ENCODE measurements around the gene APOBEC3F.

Gene APOBEC3F

DNA sequence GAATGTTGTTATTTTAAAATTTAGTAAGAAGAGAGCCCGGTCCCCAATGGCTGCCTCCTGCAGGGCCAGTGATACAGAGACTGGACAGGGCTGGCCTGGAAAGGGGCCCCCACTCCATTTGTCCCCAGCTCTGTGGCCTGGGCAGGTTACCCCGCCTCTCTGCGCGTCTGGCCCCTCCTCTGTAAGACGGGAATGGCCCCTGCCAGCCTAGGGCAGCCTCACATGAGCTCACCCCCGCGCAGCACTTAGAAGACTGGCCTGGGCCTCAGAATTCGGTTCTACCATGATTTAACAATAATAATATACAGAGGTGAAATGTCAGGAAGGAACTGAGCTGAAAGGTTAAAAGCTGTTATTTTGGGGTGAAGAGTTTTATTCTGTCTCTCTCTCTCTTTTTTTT is 37.7 kb downstream of the APOBEC3F start:
- TF ChIP-seq GATA3 (IDR thresholded peaks at IDR 0.05; ENCODE audit: low read depth, low read length) (no peak), GATA2 (IDR thresholded peaks at IDR 0.05; ENCODE audit: low read depth, low read length) (no peak)

DNA sequence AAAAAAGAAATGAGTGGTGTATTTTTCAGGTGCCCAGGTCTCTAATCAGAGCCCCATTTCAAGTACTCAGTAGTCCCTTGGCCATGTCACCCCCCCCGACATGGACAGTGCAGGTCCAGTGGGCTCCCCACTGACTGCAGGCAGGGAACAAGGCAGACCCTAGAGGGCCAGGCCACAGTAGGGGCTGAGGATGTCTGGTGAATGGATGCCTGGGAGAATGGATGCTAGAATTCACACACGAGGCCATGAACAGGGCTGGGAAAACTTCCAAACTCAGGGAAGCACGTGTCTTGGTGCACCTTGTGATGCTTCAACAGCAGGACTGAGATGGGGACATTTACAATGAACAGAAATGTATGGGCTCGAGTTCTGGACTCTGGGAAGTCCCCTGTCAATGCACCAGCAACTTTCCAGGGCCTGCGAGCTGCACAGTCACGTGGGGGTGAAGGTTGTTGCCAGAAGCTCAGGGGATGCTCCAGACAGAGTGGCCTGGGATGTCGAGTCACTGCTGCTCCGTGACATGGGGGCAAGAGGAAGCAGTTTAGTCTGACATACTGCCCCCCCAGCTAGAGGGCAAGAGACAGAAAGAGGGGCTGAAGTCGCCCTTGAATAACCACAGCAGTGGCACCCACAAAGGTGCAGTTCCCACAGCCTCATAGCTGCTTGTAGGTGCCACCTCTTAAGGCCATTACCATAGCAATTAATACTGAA is 39.5 kb downstream of the APOBEC3F start:
- no peak for TF ChIP-seq GATA2 (IDR thresholded peaks at IDR 0.05; ENCODE audit: low read depth, low read length)
- TF ChIP-seq GATA3 (IDR thresholded peaks at IDR 0.05; ENCODE audit: low read depth, low read length), result no peak

DNA sequence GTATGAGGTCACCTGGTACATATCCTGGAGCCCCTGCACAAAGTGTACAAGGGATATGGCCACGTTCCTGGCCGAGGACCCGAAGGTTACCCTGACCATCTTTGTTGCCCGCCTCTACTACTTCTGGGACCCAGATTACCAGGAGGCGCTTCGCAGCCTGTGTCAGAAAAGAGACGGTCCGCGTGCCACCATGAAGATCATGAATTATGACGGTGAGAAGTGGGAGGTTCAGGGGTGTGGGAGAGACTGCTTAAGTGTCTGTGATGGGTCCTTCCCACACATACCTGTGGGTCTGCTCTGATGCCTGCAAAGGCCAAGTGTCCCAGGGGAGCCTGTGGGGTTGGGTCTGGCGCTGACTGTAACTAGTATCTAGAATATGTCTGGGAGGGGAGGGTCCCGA is 40.4 kb downstream of the APOBEC3F start:
- no peak for TF ChIP-seq GATA3 (IDR thresholded peaks at IDR 0.05; ENCODE audit: low read depth, low read length)
- TF ChIP-seq GATA2 (IDR thresholded peaks at IDR 0.05; ENCODE audit: low read depth, low read length), result no peak

DNA sequence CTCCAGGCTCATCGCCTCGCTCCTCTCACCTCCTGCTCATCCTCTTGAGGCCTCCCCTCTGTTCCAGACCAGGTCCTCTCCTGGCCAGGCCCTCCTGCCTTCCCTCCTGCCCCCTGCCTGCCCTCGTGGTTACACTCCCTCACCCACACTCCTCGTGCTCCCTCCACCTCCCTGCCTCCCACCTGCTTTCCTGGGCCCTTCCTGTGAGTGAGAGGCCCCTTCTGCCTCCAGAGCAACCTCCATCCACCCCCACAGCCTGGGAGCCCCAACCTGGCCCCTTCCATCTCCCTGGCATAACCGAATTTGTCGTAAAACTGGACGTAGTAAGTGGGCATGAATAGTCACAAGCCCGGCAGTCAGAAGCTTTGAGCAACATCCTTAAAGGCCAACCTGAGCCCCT is 40.9 kb downstream of the APOBEC3F start:
- no peak for TF ChIP-seq GATA3 (IDR thresholded peaks at IDR 0.05; ENCODE audit: low read depth, low read length)
- TF ChIP-seq GATA2 (IDR thresholded peaks at IDR 0.05; ENCODE audit: low read depth, low read length), result no peak

DNA sequence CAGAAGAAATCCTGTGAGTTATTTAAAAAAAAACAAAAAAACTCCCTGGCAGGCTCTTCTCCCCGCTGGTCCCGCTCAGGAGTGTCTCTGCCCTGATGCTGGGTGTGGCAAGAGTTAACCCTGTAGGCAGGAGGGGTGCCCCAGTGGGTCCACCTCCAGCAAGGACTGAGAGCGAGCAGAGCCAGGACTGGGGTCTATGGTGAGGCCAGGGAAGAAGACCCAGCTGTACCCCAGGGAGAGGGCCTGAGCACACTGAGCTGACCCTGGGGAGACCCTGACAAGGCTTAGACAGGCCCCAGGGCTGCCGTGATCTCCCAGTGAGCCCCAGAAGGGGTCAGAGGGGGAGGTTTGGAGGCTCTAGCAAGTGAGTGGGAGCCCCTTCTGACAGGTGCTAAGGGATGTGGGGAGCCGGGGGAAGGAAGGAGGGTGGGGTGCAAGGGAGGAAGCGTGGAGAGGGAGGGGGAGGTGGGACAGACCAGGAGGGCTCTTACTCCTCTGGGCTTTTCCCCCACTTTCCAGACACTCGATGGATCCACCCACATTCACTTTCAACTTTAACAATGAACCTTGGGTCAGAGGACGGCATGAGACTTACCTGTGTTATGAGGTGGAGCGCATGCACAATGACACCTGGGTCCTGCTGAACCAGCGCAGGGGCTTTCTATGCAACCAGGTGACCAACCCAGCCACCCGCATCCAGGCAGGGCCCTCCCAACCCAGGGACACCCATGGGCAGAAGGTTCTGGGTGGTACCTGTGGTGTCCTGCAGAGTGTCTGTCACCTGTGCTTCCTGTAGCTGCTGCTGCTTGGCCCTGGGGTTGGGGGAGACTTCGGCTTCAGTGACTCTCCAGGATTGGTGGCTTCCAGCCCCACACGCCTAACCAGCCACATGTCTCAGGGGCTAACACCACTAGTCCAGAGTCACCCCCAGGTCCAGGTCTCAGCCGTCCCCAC is 42.8 kb downstream of the APOBEC3F start:
- TF ChIP-seq GATA3 (IDR thresholded peaks at IDR 0.05; ENCODE audit: low read depth, low read length) (no peak), GATA2 (IDR thresholded peaks at IDR 0.05; ENCODE audit: low read depth, low read length) (no peak)

DNA sequence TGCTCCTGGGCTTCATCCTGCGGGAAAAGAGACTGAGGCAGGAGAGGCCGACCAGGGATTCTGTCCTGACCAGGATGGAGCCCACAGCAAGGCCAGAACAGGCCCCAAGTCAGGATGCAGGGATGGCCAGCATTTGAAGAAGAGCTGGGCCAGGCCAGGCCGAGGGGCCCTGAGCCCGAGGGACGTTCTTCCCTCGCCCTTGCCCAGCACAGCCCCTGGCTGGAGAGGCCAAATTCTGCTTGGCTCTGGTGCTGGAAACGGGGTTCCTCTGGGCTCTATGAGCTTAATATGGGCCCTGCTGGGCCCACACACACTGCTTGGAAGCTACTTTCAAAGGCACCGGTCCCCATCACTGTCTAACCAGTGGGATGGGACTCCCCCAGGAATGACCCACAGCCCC is 44.0 kb downstream of the APOBEC3F start:
- no peak for TF ChIP-seq GATA2 (IDR thresholded peaks at IDR 0.05; ENCODE audit: low read depth, low read length)
- TF ChIP-seq GATA3 (IDR thresholded peaks at IDR 0.05; ENCODE audit: low read depth, low read length), result no peak

DNA sequence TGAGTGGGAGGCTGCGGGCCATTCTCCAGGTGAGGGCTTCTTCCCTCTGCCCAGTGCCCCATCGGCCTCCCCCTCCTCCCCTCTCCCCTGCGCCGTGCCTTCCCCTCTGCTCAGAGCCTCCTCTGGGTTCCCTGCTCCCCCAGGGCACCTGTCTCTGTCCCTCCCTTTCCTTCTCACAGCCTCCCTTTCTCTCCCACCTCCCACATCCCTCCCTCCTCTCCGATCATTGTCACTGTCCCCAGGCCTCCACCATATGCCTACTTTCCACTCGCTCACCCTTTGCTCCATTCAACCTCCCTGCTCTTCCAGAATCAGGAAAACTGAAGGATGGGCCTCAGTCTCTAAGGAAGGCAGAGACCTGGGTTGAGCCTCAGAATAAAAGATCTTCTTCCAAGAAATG is 46.4 kb downstream of the APOBEC3F start:
- TF ChIP-seq GATA2 (IDR thresholded peaks at IDR 0.05; ENCODE audit: low read depth, low read length), result no peak
- no peak for TF ChIP-seq GATA3 (IDR thresholded peaks at IDR 0.05; ENCODE audit: low read depth, low read length)

DNA sequence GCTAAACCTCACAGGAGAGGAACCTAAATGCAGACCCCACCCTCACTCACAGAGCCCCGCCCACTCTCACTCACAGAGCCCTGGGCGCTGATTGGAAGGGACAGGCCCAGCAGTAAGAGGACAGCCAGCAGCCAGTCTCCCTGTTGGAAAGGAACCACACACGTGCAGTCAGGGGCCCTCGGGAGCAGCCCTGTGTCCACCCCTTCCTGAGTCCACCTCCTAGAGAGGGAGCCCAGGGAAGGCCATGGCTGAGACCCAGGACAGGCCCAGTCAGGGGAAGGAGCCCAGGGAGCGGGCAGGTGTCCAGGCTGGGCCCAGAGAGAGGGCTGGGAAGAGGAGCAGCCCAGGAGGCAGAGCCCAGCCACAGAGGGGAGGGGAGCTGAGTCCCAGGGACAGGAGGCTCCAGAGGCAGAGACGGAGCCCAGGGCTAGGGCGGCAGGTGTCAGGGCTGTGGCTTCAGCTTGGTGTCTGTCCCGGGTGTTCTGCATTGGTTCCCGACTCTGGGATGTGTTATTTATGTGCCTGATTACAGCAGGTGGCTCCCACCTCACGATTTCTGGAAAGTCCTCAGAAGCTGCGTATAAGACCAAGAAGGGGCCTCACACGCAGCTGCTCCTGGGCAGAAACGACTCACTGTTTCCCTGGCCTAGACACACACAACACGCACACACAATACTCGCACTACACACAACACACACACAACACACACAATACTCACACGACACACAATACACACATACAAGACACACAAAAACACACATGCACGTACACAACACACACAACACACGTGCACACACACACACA is 47.4 kb downstream of the APOBEC3F start:
- TF ChIP-seq GATA2 (IDR thresholded peaks at IDR 0.05; ENCODE audit: low read depth, low read length) (no peak), GATA3 (IDR thresholded peaks at IDR 0.05; ENCODE audit: low read depth, low read length) (no peak)

DNA sequence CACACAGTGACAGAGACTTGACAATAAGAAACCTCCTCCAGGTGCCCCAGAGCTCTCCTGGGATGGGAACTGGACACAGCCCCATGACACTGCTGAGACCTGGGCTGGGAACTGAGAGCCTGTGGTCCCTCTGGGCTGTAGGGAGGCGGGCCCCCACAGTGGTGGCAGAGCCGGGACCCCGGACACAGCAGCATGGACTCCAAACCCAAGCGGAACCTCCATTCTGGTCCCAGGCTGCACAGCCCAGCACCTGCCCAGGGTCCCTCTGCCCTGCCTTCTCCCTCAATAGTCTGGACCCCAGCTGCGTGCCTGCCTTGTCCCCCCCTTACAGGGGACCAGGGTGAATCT is 48.0 kb downstream of the APOBEC3F start:
- no peak for TF ChIP-seq GATA2 (IDR thresholded peaks at IDR 0.05; ENCODE audit: low read depth, low read length)
- TF ChIP-seq GATA3 (IDR thresholded peaks at IDR 0.05; ENCODE audit: low read depth, low read length), result no peak

DNA sequence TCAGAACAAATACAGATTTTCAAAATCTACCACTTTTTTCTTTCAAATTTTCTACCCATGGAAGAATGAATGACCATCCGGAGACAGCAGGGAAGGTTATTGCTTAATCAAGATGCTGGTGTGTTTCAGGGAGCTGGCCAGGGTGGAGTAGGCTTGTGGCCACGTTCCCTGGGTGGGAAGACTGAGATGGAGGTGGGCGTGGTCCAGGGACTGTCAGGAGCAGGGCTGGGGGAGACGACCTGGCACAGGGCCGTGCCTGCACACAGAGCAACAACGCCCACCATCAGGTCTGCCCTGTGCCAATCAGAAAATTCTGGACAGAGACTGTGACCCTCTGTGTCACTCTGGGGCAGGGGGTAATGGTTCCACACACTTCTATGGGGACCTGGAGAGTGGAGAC is 49.3 kb downstream of the APOBEC3F start:
- TF ChIP-seq GATA2 (IDR thresholded peaks at IDR 0.05; ENCODE audit: low read depth, low read length) (no peak), GATA3 (IDR thresholded peaks at IDR 0.05; ENCODE audit: low read depth, low read length) (no peak)

DNA sequence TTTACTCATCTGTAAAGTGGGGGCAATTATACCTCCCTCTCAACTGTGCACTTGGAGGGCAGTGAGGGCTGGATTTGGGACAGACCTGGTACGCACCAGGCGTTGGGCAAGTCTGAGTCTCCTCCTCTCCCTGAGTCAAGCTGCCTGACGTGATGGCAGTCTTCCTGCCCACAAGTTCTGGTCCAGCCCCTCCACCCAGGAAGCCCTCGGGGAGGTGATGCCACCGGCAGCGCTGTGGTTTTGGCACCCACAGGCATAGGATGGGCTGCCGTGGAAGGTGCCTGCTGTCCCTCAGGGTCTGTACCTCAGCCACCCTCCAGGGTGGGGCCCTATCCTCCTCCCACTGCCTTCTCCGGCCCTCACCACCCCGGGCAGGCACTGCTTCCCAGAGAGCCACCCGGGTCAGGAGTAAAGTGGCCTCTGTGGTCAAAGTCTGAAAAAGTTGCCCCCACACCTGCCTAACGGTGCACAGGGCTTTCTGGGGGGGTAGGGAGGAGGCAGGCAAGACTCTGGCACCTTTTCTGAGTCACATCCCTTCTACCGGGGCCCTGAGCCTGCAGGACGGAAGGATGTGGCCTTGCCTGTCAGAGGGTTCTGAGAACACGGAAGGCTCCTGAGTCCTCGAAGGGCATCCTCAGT is 49.9 kb downstream of the APOBEC3F start:
- no peak for TF ChIP-seq GATA2 (IDR thresholded peaks at IDR 0.05; ENCODE audit: low read depth, low read length)
- TF ChIP-seq GATA3 (IDR thresholded peaks at IDR 0.05; ENCODE audit: low read depth, low read length), result no peak

DNA sequence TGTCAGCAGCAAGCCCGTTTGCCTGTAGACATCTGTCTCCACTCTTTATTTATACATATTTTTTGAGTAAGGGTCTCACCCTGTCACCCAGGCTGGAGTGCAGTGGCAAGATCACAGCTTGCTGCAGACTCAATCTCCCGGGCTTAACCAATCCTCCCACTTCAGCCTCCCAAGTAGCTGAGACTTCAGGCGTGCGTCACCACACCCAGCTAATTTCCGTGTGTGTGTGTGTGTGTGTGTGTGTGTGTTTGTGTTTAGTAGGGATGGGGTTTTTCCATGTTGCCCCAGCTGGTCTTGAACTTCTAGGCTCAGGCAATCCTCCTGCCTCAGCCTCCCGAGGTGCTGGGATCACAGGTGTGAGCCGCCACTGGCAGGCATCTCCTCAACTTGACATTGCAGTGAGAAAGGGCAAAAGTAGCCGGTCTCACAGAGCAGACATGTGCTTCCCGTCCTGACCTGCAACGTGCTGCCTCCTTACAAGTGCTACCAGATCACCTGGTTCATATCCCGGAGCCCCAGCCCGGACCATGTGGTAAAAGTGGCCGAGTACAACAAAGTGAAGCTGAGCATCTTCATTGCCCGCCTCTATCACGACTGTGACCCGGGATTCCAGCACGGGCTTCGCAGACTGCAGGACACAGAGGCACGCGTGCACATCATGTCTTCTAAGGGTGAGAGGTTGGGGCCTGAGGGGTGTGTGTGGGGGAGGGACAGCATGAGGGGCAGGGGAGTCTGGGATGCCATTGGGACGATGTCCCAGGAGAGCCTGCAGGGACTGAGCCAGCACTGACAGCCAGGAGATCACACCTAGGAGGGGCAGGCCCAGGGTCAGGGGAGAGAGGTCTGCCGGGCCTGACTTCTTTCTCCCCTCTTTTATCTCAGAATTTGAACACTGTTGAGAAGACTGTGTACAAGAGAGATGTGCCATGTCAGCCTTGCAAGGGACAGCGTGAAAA is 50.7 kb downstream of the APOBEC3F start:
- TF ChIP-seq GATA3 (IDR thresholded peaks at IDR 0.05; ENCODE audit: low read depth, low read length), result no peak
- TF ChIP-seq GATA2 (IDR thresholded peaks at IDR 0.05; ENCODE audit: low read depth, low read length), result no peak
